GM12878 (cell line): ENCODE data around the gene SCYL3.

Source experiments
- CREB1 ChIP-seq: IDR thresholded peaks from 2 replicates; pipeline ENCODE4 v1.6.1; 2012; ENCODE audit warnings: low read depth, mild to moderate bottlenecking, inconsistent platforms
- NKRF ChIP-seq: fragments of 450-650 bp; conservative IDR thresholded peaks from 2 replicates; pipeline ENCODE4 v1.6.1; 2017; ENCODE audit warnings: mild to moderate bottlenecking, moderate library complexity
- RB1 ChIP-seq: fragments of 450-650 bp; formaldehyde crosslinking; IDR thresholded peaks from 2 replicates; pipeline ENCODE4 v1.6.1; 2017; ENCODE audit warnings: mild to moderate bottlenecking, borderline replicate concordance
- TAF1 ChIP-seq: IDR thresholded peaks from 2 replicates; pipeline ENCODE4 v1.6.1; 2011; ENCODE audit warnings: mild to moderate bottlenecking, low read depth, low read length, borderline replicate concordance

DNA sequence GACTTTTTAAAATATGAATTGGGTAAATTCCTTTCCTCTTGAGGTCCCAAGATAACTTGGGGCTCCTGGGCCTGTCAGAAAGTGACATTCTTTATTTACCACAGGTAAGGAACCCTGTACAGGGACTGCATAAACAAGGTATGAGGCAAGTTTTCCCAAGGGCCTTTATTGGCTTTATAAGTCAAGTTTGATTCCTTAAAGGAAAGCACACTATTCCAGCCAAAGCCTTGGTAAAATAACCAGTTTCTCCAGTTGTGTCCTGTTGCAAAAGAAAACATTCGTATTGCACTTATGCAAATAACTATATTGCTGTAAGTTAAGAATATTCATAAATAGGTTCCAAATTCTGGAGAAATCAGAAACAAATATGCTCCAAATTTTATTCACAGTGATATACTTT, 77.1 kb downstream of the SCYL3 start:
- no peak for TF ChIP-seq NKRF
- TF ChIP-seq RB1, result no peak
- TF ChIP-seq CREB1, result no peak
- TF ChIP-seq TAF1, result no peak
